HepG2 (cell line): ENCODE measurements around the gene LDB3. TPM values are rescaled to one million over a fixed set of nuclear protein-coding genes. Genes with fewer than 3 reads are reported as not detected.

Experiments used
- ATAC-seq: fragments of 200-7000 bp; cut with Tn5 transposase; 3 replicates; pipeline ENCODE4 v1.9.1; 2020; ENCODE audit warnings: mild to moderate bottlenecking, moderate library complexity
- BruUV-seq: library from RNA; stranded (reverse); fragments of 400-500 nt; replicated peaks from 2 replicates; lab custom pipeline; 2021; lab: Mats Ljungman, UMichigan
- CTCF ChIA-PET: fragments of 300-600 bp; formaldehyde crosslinking; extraction: SDS; loops from one replicate; lab custom pipeline; 2021; ENCODE audit warnings: low total read pairs, inconsistent platforms, low intra/inter-chr PET ratio; lab: Yijun Ruan, JAX
- POLR2A ChIA-PET: fragments of 350-600 bp; sonication (Branson Sonifier 250); formaldehyde crosslinking; loops from one replicate; lab custom pipeline; 2020; ENCODE audit warnings: antibody characterized with exemption, inconsistent platforms; lab: Yijun Ruan, JAX
- DNase-seq: peaks from one replicate; pipeline ENCODE4 v3.0.0-alpha.2; 2015; ENCODE audit warnings: low spot score
- FAIRE-seq: peaks from 3 replicates; lab custom pipeline; 2011; peaks lifted over from hg19 to GRCh38; lab: Jason Lieb, UNC
- H2AFZ ChIP-seq: one replicate; pipeline ENCODE4 v1.6.1; 2011; ENCODE audit warnings: low read length, inconsistent platforms
- H3K27ac ChIP-seq: fragments of 300-600 bp; 3 replicates; pipeline ENCODE4 v1.8.0; 2011; ENCODE audit warnings: mixed run types, mild to moderate bottlenecking, mixed read lengths, low read length, inconsistent platforms; ENCODE audit not compliant: insufficient read depth; ENCODE audit errors: extremely low read length
- H3K27me3 ChIP-seq, 2 experiments: fragments of 200-600 bp in 1 of 2; 2 replicates in 1 of 2; 3 replicates in 1 of 2; pipeline versions ENCODE4 v1.6.0 to v1.8.0; 2011; ENCODE audit warnings: low read length in 2 of 2, mild to moderate bottlenecking in 2 of 2, moderate library complexity in 2 of 2, inconsistent platforms in 1 of 2; ENCODE audit not compliant: insufficient read depth in 2 of 2, control insufficient read depth in 1 of 2
- H3K36me3 ChIP-seq, 2 experiments: fragments of 200-600 bp in 1 of 2; replicated peaks in 1 of 2; 2 replicates in 1 of 2; 3 replicates in 1 of 2; pipeline versions ENCODE4 v1.5.1 to v1.8.0; 2011; ENCODE audit warnings: low read length in 2 of 2, inconsistent platforms in 1 of 2; ENCODE audit not compliant: insufficient read depth in 2 of 2, control insufficient read depth in 1 of 2
- H3K4me1 ChIP-seq: 2 replicates; pipeline ENCODE4 v1.5.1; 2012; ENCODE audit warnings: low read length, inconsistent platforms; ENCODE audit not compliant: insufficient read depth
- H3K4me2 ChIP-seq: 2 replicates; pipeline ENCODE4 v1.6.0; 2011; ENCODE audit warnings: low read depth, low read length, inconsistent platforms
- H3K4me3 ChIP-seq, 3 experiments: fragments of 200-600 bp in 1 of 3; sonication (generic), shearing (Covaris generic) in 1 of 3; replicated peaks in 1 of 3; 2 replicates each; pipeline ENCODE4 v1.5.1; 2011 to 2016; ENCODE audit warnings: low read length in 3 of 3, inconsistent platforms in 2 of 3, low read depth in 2 of 3, mild to moderate bottlenecking in 2 of 3, control low read depth in 1 of 3, mixed read lengths in 1 of 3; ENCODE audit not compliant: insufficient read depth in 1 of 3
- H3K79me2 ChIP-seq: one replicate; pipeline ENCODE4 v1.6.1; 2011; ENCODE audit warnings: low read length, inconsistent platforms; ENCODE audit not compliant: insufficient read depth
- H3K9ac ChIP-seq: 2 replicates; pipeline ENCODE4 v1.6.0; 2011; ENCODE audit warnings: mild to moderate bottlenecking, low read depth, low read length, inconsistent platforms; ENCODE audit not compliant: insufficient read depth
- H3K9me3 ChIP-seq: 2 replicates; pipeline ENCODE4 v1.5.1; 2012; ENCODE audit warnings: mild to moderate bottlenecking, low read length
- H4K20me1 ChIP-seq: 2 replicates; pipeline ENCODE4 v1.6.0; 2011; ENCODE audit warnings: inconsistent platforms, mild to moderate bottlenecking, low read length, moderate library complexity; ENCODE audit not compliant: insufficient read depth
- KAT7 ChIP-seq: IDR thresholded peaks from 2 replicates; pipeline ENCODE4 v1.6.1; 2018; ENCODE audit warnings: borderline replicate concordance, missing compliant biosample characterization
- SOX13 ChIP-seq, 3 experiments: fragments of 450-650 bp in 1 of 3; sonication (generic) in 1 of 3; formaldehyde crosslinking in 1 of 3; IDR thresholded peaks in 2 of 3; conservative IDR thresholded peaks in 1 of 3; 2 replicates each; pipeline versions ENCODE4 v1.5.0 to v1.6.1; 2016 to 2020; ENCODE audit warnings: antibody characterized with exemption in 1 of 3, mild to moderate bottlenecking in 1 of 3, missing compliant biosample characterization in 1 of 3, missing genetic modification reagents in 1 of 3, moderate library complexity in 1 of 3
- ZNF629 ChIP-seq: sonication (generic); formaldehyde crosslinking; conservative IDR thresholded peaks from 2 replicates; pipeline ENCODE4 v1.5.0; 2020; ENCODE audit warnings: missing genetic modification reagents
- WGBS: methylation state at CpG from one replicate; pipeline ENCODE4 v1.1.6; 2017; ENCODE audit warnings: low lambda C conversion rate; 5-methylcytosine and 5-hydroxymethylcytosine counted together
- in situ Hi-C: cut with HindIII; loops from 2 replicates; pipeline ENCODE4 v1.10.0; 2017; ENCODE audit warnings: low pct_unique_long_range_greater_than_20kb; ENCODE audit not compliant: extremely low pct_ligation_motif_present
- intact Hi-C: fragments of 100-400 bp; cut with micrococcal nuclease; formaldehyde crosslinking; loops from one replicate; pipeline ENCODE4 v1.10.0; 2022; ENCODE audit not compliant: unreplicated experiment
- polyA plus RNA-seq, 8 experiments: library from polyadenylated mRNA; depleted of rRNA in 3 of 8; stranded (reverse) in 7 of 8; unstranded in 1 of 8; fragments of >200 nt; fragmentation: Illumina TruSeq in 4 of 8; extraction: Trizol in 4 of 8; gene quantifications; 2 replicates each; pipeline versions ENCODE4 v1.2.1 to v1.2.3, GENCODE V29; 2011 to 2016; ENCODE audit warnings: low read depth in 4 of 8, missing spikeins in 1 of 8, mixed read lengths in 1 of 8; ENCODE audit not compliant: insufficient read depth in 1 of 8
- total RNA-seq, 5 experiments: library from RNA; depleted of rRNA; stranded (reverse); fragments of >200 nt; fragmentation: Illumina TruSeq; extraction: Trizol; gene quantifications; 2 replicates each; pipeline ENCODE4 v1.2.3, GENCODE V29; 2016; ENCODE audit warnings: low read depth in 1 of 5
- TF ChIP-seq, protein P1 (sequence below): sonication (generic); formaldehyde crosslinking; IDR thresholded peaks from 2 replicates; pipeline ENCODE4 v1.5.1; 2020; ENCODE audit warnings: missing genetic modification reagents, mild to moderate bottlenecking, borderline replicate concordance
- TF ChIP-seq, protein P2 (sequence below): sonication (generic); formaldehyde crosslinking; conservative IDR thresholded peaks from 2 replicates; pipeline ENCODE4 v1.8.0; 2022; ENCODE audit warnings: low read depth, missing genetic modification reagents
- TF ChIP-seq, protein P3 (sequence below): sonication (generic); formaldehyde crosslinking; IDR thresholded peaks from 2 replicates; pipeline ENCODE4 v1.5.0; 2020; ENCODE audit warnings: mild to moderate bottlenecking, low read depth, missing genetic modification reagents, borderline replicate concordance

LDB3 gene
- total and polyA plus RNA-seq, 2 of the 13 experiments (the other 11 are each of a cell fraction or from before 2014, with no cell fraction given) = not detected

DNA sequence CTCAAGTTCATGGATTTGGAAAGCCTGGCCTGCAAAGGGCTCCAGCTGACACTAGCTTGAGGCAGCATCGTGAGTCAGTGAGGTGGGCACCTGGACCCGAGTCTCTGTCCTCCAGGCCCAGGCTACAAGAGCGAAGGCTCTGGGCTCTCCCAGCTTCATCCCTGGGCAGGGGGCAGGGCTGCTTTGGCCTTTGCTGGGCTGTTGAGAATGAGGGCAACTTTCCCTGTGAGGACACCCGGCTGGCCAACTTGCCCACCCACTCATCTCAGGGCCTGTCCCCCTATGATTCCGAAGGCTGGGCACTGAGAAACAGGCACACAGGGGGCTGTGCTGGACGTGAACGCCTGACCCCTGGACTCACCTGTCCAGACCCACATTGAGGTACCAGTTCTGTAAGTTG lies 24.4 kb downstream of the LDB3 start (continued):
- TF ChIP-seq, protein P1, sequence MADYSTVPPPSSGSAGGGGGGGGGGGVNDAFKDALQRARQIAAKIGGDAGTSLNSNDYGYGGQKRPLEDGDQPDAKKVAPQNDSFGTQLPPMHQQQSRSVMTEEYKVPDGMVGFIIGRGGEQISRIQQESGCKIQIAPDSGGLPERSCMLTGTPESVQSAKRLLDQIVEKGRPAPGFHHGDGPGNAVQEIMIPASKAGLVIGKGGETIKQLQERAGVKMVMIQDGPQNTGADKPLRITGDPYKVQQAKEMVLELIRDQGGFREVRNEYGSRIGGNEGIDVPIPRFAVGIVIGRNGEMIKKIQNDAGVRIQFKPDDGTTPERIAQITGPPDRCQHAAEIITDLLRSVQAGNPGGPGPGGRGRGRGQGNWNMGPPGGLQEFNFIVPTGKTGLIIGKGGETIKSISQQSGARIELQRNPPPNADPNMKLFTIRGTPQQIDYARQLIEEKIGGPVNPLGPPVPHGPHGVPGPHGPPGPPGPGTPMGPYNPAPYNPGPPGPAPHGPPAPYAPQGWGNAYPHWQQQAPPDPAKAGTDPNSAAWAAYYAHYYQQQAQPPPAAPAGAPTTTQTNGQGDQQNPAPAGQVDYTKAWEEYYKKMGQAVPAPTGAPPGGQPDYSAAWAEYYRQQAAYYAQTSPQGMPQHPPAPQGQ (CRISPR knock-in tag) = no peak
- TF ChIP-seq, protein P2, sequence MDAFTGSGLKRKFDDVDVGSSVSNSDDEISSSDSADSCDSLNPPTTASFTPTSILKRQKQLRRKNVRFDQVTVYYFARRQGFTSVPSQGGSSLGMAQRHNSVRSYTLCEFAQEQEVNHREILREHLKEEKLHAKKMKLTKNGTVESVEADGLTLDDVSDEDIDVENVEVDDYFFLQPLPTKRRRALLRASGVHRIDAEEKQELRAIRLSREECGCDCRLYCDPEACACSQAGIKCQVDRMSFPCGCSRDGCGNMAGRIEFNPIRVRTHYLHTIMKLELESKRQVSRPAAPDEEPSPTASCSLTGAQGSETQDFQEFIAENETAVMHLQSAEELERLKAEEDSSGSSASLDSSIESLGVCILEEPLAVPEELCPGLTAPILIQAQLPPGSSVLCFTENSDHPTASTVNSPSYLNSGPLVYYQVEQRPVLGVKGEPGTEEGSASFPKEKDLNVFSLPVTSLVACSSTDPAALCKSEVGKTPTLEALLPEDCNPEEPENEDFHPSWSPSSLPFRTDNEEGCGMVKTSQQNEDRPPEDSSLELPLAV (CRISPR knock-in tag) = no peak
- TF ChIP-seq, protein P3, sequence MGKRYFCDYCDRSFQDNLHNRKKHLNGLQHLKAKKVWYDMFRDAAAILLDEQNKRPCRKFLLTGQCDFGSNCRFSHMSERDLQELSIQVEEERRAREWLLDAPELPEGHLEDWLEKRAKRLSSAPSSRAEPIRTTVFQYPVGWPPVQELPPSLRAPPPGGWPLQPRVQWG = no peak
- no peak for TF ChIP-seq SOX13 (IDR thresholded peaks at IDR 0.05)
- no peak for TF ChIP-seq SOX13 (CRISPR knock-in tag; conservative IDR thresholded peaks at IDR 0.05 in 1 of 2, IDR thresholded peaks at IDR 0.05 in 1 of 2)
- no peak for TF ChIP-seq ZNF629 (CRISPR knock-in tag)
- TF ChIP-seq, all 625 proteins: peak for 0

DNA sequence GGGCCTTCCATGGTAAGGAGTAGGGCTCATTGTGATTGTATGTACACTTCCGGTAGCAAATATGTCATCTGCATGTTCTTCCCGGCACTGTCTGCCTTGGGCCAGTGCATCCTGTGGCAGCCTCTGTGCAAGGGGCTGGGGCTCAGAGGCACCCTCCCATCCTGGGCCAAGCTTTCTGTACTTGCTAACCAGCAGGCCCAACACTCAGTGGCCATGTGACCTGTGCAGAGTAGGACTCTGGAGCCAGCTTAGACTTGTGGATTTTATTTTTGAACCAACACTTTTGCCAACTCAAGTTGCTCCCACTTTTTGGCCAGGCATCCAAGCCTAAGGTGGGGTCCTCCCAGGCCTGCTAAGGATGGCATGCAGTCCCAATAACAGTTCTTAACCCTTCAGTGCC lies 25.0 kb downstream of the LDB3 start:
- H3K36me3 ChIP-seq = no peaks in the 10 kb centered on the region
- no peak for ATAC-seq
- H4K20me1 ChIP-seq = no peaks in the 10 kb centered on the region
- ChIA-PET POLR2A (no interaction called here), CTCF (interaction anchor here (2.3 kb wide), 1 partner anchor 206 kb away, joined by 17 read pairs; no protein-coding TSS in a partner anchor)
- no peak for FAIRE-seq
- no peak overlapping the region for H3K4me2 ChIP-seq
- H3K4me1 ChIP-seq = no peaks in the 10 kb centered on the region
- H3K9ac ChIP-seq = no peak overlapping the region
- DNase-seq = no peak
- no peak overlapping the region for H3K27ac ChIP-seq
- in situ Hi-C loops = no loop called here
- intact Hi-C loops = no loop called here
- H3K79me2 ChIP-seq = no peaks in the 10 kb centered on the region
- H3K9me3 ChIP-seq = no peaks in the 10 kb centered on the region
- H2AFZ ChIP-seq = no peak overlapping the region
- H3K4me3 ChIP-seq = no peak overlapping the region
- no CpG with 5 or more reads among the region's 2 CpGs for WGBS
- H3K27me3 ChIP-seq = peaks cover 6 to 49% of the 10 kb centered on the region in 2 experiments; a peak in 4 of 5 replicates
- no TSS peak for BruUV-seq
- no peak for TF ChIP-seq KAT7 (CRISPR knock-in tag)
